SK-N-DZ (cell line): ENCODE results near the gene PPP1R14C.

Experiments
- DNase-seq: peaks from one replicate; pipeline ENCODE4 v3.0.0-alpha.2; 2015; ENCODE audit warnings: low spot score

The PPP1R14C gene

GRCh38 chr6:150248300-150248699 is 105.5 kb downstream of the PPP1R14C start:
- DNase-seq: no peak

GRCh38 chr6:150249261-150249660 is 106.4 kb downstream of the PPP1R14C start:
- DNase-seq: no peak

- DNase-seq: no peak
Observed at GRCh38 chr6:150250826-150251225, 108.0 kb downstream of the PPP1R14C start.

- no peak for DNase-seq
Observed at GRCh38 chr6:150251566-150252186, 108.8 kb downstream of the PPP1R14C start.

- no peak for DNase-seq
Observed at GRCh38 chr6:150252714-150253444, 110.0 kb downstream of the PPP1R14C start.

GRCh38 chr6:150253489-150253888 is 110.6 kb downstream of the PPP1R14C start:
- no peak for DNase-seq

GRCh38 chr6:150254770-150255169 is 111.9 kb downstream of the PPP1R14C start:
- DNase-seq: no peak

- DNase-seq: no peak
Observed at GRCh38 chr6:150255840-150256239, 113.0 kb downstream of the PPP1R14C start.

GRCh38 chr6:150256618-150257272 is 113.9 kb downstream of the PPP1R14C start:
- no peak for DNase-seq

GRCh38 chr6:150258381-150258780 is 115.5 kb downstream of the PPP1R14C start:
- DNase-seq: no peak

GRCh38 chr6:150260931-150261330 is 118.1 kb downstream of the PPP1R14C start:
- no peak for DNase-seq

- no peak for DNase-seq
Observed at GRCh38 chr6:150261997-150262697, 119.3 kb downstream of the PPP1R14C start.

GRCh38 chr6:150263765-150264404 is 121.0 kb downstream of the PPP1R14C start:
- DNase-seq: no peak

GRCh38 chr6:150266309-150266708 is 123.5 kb downstream of the PPP1R14C start:
- no peak for DNase-seq

- DNase-seq: no peak
Observed at GRCh38 chr6:150266963-150267685, 124.3 kb downstream of the PPP1R14C start.

- no peak for DNase-seq
Observed at GRCh38 chr6:150267686-150268561, 125.1 kb downstream of the PPP1R14C start.

GRCh38 chr6:150269130-150269856 is 126.4 kb downstream of the PPP1R14C start:
- DNase-seq: no peak

- no peak for DNase-seq
Observed at GRCh38 chr6:150269857-150270223, 127.0 kb downstream of the PPP1R14C start.

GRCh38 chr6:150270330-150271052 is 127.6 kb downstream of the PPP1R14C start:
- no peak for DNase-seq
